Caco-2 (cell line): ENCODE results near the gene ARHGAP31. TPM values are rescaled to one million over a fixed set of nuclear protein-coding genes. Genes with fewer than 3 reads are reported as not detected.

Experiments used
- BruUV-seq: library from RNA; stranded (reverse); fragments of 400-500 nt; replicated peaks from 2 replicates; lab custom pipeline; 2021; lab: Mats Ljungman, UMichigan
- CTCF ChIA-PET: fragments of 300-600 bp; sonication (Branson Sonifier 250); formaldehyde crosslinking; loops from one replicate; lab custom pipeline; 2022; ENCODE audit warnings: antibody characterized with exemption; lab: Charles Lee
- POLR2A ChIA-PET: fragments of 300-600 bp; sonication (Branson Sonifier 250); formaldehyde crosslinking; loops from one replicate; lab custom pipeline; 2022; ENCODE audit warnings: antibody characterized with exemption; lab: Charles Lee
- DNase-seq, 2 experiments: peaks; one replicate each; pipeline versions ENCODE4 v3.0.0 to v3.0.0-alpha.2; 2020 to 2022
- H3K27me3 ChIP-seq: replicated peaks from 2 replicates; pipeline ENCODE4 v1.6.0; 2011; ENCODE audit warnings: low read length; ENCODE audit not compliant: control insufficient read depth, insufficient read depth
- H3K36me3 ChIP-seq: 2 replicates; pipeline ENCODE4 v1.5.1; 2011; ENCODE audit warnings: low read length; ENCODE audit not compliant: control insufficient read depth, insufficient read depth
- H3K4me1 ChIP-seq: fragments of 250-450 bp; sonication (Bioruptor Pico); 2 replicates; pipeline ENCODE4 v1.5.1; 2020; ENCODE audit warnings: mild to moderate bottlenecking
- H3K4me3 ChIP-seq: 2 replicates; pipeline ENCODE4 v1.5.1; 2011; ENCODE audit warnings: low read depth, mild to moderate bottlenecking, control low read depth, low read length
- H3K9me3 ChIP-seq: fragments of 250-450 bp; sonication (Bioruptor Pico); 2 replicates; pipeline ENCODE4 v1.5.1; 2020; ENCODE audit warnings: mild to moderate bottlenecking, moderate library complexity
- H3K27ac Mint-ChIP-seq: one replicate; pipeline ENCODE4 v1.8.0; 2022; ENCODE audit warnings: mixed read lengths; ENCODE audit not compliant: unreplicated experiment
- H3K27me3 Mint-ChIP-seq: one replicate; pipeline ENCODE4 v1.8.0; 2022; ENCODE audit warnings: mixed read lengths; ENCODE audit not compliant: insufficient read depth, unreplicated experiment
- H3K36me3 Mint-ChIP-seq: one replicate; pipeline ENCODE4 v1.8.0; 2022; ENCODE audit warnings: mild to moderate bottlenecking, mixed read lengths; ENCODE audit not compliant: insufficient read depth, unreplicated experiment
- H3K4me1 Mint-ChIP-seq: one replicate; pipeline ENCODE4 v1.8.0; 2022; ENCODE audit warnings: low read depth, mixed read lengths; ENCODE audit not compliant: unreplicated experiment
- H3K4me3 Mint-ChIP-seq: one replicate; pipeline ENCODE4 v1.8.0; 2022; ENCODE audit warnings: mild to moderate bottlenecking, moderate library complexity, mixed read lengths; ENCODE audit not compliant: unreplicated experiment
- H3K9me3 Mint-ChIP-seq: one replicate; pipeline ENCODE4 v1.8.0; 2022; ENCODE audit warnings: mixed read lengths; ENCODE audit not compliant: unreplicated experiment
- intact Hi-C: fragments of 100-400 bp; cut with micrococcal nuclease; formaldehyde crosslinking; loops from one replicate; pipeline ENCODE4 v1.10.0; 2022; ENCODE audit not compliant: unreplicated experiment
- total RNA-seq: library from RNA; stranded (reverse); gene quantifications from 2 replicates; pipeline ENCODE4 v1.2.3, GENCODE V29; 2022
- TF ChIP-seq, protein P1 (sequence below), 2 experiments: fragments of 200-600 bp in 1 of 2; IDR thresholded peaks; 1 replicate in 1 of 2; 2 replicates in 1 of 2; pipeline versions ENCODE4 v1.5.1 to v1.8.0; 2011 to 2022; ENCODE audit warnings: antibody characterized with exemption in 1 of 2, control low read depth in 1 of 2, inconsistent platforms in 1 of 2, low read depth in 1 of 2, low read length in 1 of 2, mild to moderate bottlenecking in 1 of 2, moderate library complexity in 1 of 2; ENCODE audit not compliant: insufficient read depth in 1 of 2, severe bottlenecking in 1 of 2, unreplicated experiment in 1 of 2

ARHGAP31 gene
- total RNA-seq, 1 experiment from 2014 or later, result 0.25 TPM

DNA sequence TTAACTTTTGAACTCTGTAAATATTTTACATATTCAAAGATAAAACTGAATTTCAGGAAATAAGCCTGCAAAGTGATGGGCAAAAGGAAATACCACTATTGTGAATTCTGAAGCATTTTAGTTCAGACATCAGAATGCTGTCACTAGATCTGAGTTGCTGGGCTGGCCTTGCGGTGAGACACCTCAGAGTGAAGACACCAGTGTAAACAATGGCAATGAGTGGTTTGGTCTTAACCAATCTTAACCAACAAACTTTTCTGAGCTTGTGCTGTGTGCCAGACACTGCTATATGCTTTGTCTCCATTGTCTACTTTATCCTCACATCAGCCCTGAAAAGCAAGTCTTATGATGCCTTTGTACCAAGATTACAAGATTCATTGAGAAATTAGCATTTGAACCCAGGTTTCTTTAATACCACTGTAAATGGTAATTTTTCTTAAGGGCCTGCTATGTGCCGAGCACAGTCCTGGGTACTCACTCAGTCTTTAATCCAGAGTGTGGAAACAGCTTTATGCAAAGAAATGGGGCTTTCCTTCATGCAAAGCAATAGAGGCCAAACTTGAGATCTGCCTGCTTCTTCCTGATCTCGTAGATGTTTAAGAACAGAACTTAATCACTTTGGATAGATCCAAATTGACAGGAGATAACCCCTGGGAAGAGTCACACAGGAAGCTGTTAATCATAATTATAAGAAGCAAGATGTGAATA, 114.2 kb downstream of the ARHGAP31 start:
- no peaks in the 10 kb centered on the region for H3K27me3 ChIP-seq
- H3K4me3 ChIP-seq, result no peak overlapping the region
- TF ChIP-seq, protein P1, sequence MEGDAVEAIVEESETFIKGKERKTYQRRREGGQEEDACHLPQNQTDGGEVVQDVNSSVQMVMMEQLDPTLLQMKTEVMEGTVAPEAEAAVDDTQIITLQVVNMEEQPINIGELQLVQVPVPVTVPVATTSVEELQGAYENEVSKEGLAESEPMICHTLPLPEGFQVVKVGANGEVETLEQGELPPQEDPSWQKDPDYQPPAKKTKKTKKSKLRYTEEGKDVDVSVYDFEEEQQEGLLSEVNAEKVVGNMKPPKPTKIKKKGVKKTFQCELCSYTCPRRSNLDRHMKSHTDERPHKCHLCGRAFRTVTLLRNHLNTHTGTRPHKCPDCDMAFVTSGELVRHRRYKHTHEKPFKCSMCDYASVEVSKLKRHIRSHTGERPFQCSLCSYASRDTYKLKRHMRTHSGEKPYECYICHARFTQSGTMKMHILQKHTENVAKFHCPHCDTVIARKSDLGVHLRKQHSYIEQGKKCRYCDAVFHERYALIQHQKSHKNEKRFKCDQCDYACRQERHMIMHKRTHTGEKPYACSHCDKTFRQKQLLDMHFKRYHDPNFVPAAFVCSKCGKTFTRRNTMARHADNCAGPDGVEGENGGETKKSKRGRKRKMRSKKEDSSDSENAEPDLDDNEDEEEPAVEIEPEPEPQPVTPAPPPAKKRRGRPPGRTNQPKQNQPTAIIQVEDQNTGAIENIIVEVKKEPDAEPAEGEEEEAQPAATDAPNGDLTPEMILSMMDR (IDR thresholded peaks at IDR 0.05; ENCODE audit: insufficient read depth in 1 of 2, low read depth in 1 of 2, low read length in 1 of 2, severe bottlenecking in 1 of 2, unreplicated experiment in 1 of 2), result no peak
- CTCF ChIA-PET, result no interaction called here
- no peaks in the 10 kb centered on the region for H3K4me1 Mint-ChIP-seq
- POLR2A ChIA-PET, result no interaction called here
- intact Hi-C loops, result no loop called here
- H3K4me3 Mint-ChIP-seq, result no peak overlapping the region
- no peaks in the 10 kb centered on the region for H3K9me3 Mint-ChIP-seq
- H3K36me3 Mint-ChIP-seq, result no peaks in the 10 kb centered on the region
- no peaks in the 10 kb centered on the region for H3K4me1 ChIP-seq
- H3K36me3 ChIP-seq, result no peaks in the 10 kb centered on the region
- H3K27ac Mint-ChIP-seq, result no peak overlapping the region
- H3K27me3 Mint-ChIP-seq, result no peaks in the 10 kb centered on the region
- no TSS peak for BruUV-seq
- DNase-seq, result no peak
- no peaks in the 10 kb centered on the region for H3K9me3 ChIP-seq

DNA sequence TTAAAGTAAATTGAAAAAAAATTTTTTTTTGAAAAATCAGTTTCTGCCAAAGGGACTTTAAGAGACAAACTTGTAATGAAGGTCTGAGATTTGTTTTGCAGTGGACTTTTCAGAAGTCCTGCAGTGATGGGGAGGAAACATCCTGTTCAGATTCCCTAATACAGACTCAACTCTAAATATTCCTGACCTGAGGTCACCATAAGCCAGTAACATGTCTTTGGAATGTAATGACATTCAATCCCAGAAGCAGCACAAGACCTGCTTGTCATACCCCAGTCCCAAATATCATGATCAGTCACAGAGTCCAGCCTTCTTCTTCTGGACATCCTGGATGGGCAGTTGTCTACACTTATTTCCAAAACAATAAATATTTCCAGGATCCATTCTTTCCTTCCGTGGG, 115.7 kb downstream of the ARHGAP31 start:
- POLR2A ChIA-PET, result no interaction called here

DNA sequence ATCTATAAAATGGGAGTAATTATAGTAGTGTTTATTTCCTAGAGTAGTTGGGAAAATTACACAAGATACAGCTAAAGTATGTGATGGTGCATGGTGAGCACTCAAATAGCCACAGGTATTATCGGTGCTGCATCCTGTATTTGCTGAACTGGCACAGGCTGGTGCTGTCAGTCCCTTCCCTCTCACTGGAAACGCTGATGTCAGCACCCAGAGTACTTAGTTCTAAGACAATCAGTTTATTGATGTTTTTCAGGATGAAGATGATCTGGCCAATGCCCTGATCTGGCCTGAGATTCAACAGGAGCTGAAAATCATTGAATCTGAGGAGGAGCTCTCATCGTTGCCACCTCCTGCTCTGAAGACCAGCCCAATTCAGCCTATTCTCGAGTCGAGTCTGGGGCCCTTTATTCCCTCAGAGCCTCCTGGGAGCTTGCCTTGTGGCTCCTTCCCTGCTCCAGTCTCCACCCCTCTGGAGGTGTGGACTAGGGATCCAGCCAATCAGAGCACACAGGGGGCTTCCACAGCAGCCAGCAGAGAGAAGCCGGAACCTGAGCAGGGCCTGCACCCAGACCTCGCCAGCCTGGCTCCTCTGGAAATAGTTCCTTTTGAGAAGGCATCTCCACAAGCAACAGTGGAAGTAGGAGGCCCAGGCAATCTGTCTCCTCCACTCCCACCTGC, 119.6 kb downstream of the ARHGAP31 start:
- H3K27ac Mint-ChIP-seq, result no peak overlapping the region
- H3K27me3 Mint-ChIP-seq, result no peaks in the 10 kb centered on the region
- no peaks in the 10 kb centered on the region for H3K36me3 Mint-ChIP-seq
- H3K9me3 ChIP-seq, result no peaks in the 10 kb centered on the region
- H3K4me3 Mint-ChIP-seq, result no peak overlapping the region
- H3K36me3 ChIP-seq, result no peaks in the 10 kb centered on the region
- TF ChIP-seq, protein P1 (IDR thresholded peaks at IDR 0.05; ENCODE audit: insufficient read depth in 1 of 2, low read depth in 1 of 2, low read length in 1 of 2, severe bottlenecking in 1 of 2, unreplicated experiment in 1 of 2), result no peak
- BruUV-seq, result no TSS peak
- H3K27me3 ChIP-seq, result no peaks in the 10 kb centered on the region
- H3K4me3 ChIP-seq, result no peak overlapping the region
- no peaks in the 10 kb centered on the region for H3K9me3 Mint-ChIP-seq
- peaks cover 12% of the 10 kb centered on the region for H3K4me1 Mint-ChIP-seq
- CTCF ChIA-PET, result interaction anchor here (0.7 kb wide), 1 partner anchor 606 kb away, joined by 3 read pairs; no protein-coding TSS in a partner anchor
- intact Hi-C loops, result loop anchor here (10.0 kb wide), 1 partner anchor 261 kb away; the partner anchor contains the start of gene COX17
- no peak for DNase-seq
- POLR2A ChIA-PET, result no interaction called here
- H3K4me1 ChIP-seq, result peaks cover 23% of the 10 kb centered on the region

More for the DNA sequence above, 115.7 kb downstream of the ARHGAP31 start:
- TF ChIP-seq, protein P1 (IDR thresholded peaks at IDR 0.05; ENCODE audit: insufficient read depth in 1 of 2, low read depth in 1 of 2, low read length in 1 of 2, severe bottlenecking in 1 of 2, unreplicated experiment in 1 of 2), result no peak
- no TSS peak for BruUV-seq
- intact Hi-C loops, result loop anchor here (10.0 kb wide), 1 partner anchor 265 kb away; the partner anchor contains the start of gene COX17
- no peak for DNase-seq
- H3K36me3 Mint-ChIP-seq, result no peaks in the 10 kb centered on the region
- H3K27me3 Mint-ChIP-seq, result no peaks in the 10 kb centered on the region
- H3K27ac Mint-ChIP-seq, result no peak overlapping the region
- Histone ChIP-seq H3K4me3 (no peak overlapping the region), H3K27me3 (no peaks in the 10 kb centered on the region), H3K4me1 (no peaks in the 10 kb centered on the region), H3K9me3 (no peaks in the 10 kb centered on the region), H3K36me3 (no peaks in the 10 kb centered on the region)
- no peak overlapping the region for H3K4me3 Mint-ChIP-seq
- H3K4me1 Mint-ChIP-seq, result no peaks in the 10 kb centered on the region
- CTCF ChIA-PET, result no interaction called here
- no peaks in the 10 kb centered on the region for H3K9me3 Mint-ChIP-seq
